Chondrocyte (in vitro differentiated cells): ENCODE data around the gene SIX5. TPM values are rescaled to one million over a fixed set of nuclear protein-coding genes. Genes with fewer than 3 reads are reported as not detected.

ENCODE experiments used
- DNase-seq: peaks from one replicate; pipeline ENCODE4 v3.0.0; 2021; ENCODE audit warnings: mixed read lengths, low spot score
- H3K27ac Mint-ChIP-seq: one replicate; pipeline ENCODE4 v1.8.0; 2021; ENCODE audit warnings: mild to moderate bottlenecking, moderate library complexity, mixed read lengths; ENCODE audit not compliant: unreplicated experiment
- H3K27me3 Mint-ChIP-seq: 2 replicates; pipeline ENCODE4 v1.8.0; 2021; ENCODE audit warnings: low read depth, mixed read lengths
- H3K36me3 Mint-ChIP-seq: 2 replicates; pipeline ENCODE4 v1.8.0; 2021; ENCODE audit warnings: low read depth, mixed read lengths
- H3K4me1 Mint-ChIP-seq: 2 replicates; pipeline ENCODE4 v1.8.0; 2021; ENCODE audit warnings: low read depth, mild to moderate bottlenecking, mixed read lengths
- H3K4me3 Mint-ChIP-seq: one replicate; pipeline ENCODE4 v1.8.0; 2021; ENCODE audit warnings: mild to moderate bottlenecking, moderate library complexity, mixed read lengths; ENCODE audit not compliant: unreplicated experiment
- H3K9me3 Mint-ChIP-seq: 2 replicates; pipeline ENCODE4 v1.8.0; 2021; ENCODE audit warnings: low read depth, mixed read lengths
- total RNA-seq: library from RNA; stranded (reverse); gene quantifications from 3 replicates; pipeline ENCODE4 v1.2.1, GENCODE V29; 2021
- TF ChIP-seq, protein P1 (sequence below): fragments of 200-600 bp; sonication (generic); IDR thresholded peaks from 2 replicates; pipeline ENCODE4 v1.5.0; 2021; ENCODE audit warnings: antibody characterized with exemption, mild to moderate bottlenecking, moderate library complexity

The SIX5 gene
- total RNA-seq, 1 donor from 2014 or later = 33.0 TPM

- H3K9me3 Mint-ChIP-seq = no peaks in the 10 kb centered on the region
- H3K27me3 Mint-ChIP-seq = no peaks in the 10 kb centered on the region
- H3K36me3 Mint-ChIP-seq = peaks cover 23% of the 10 kb centered on the region
- H3K4me1 Mint-ChIP-seq = peaks cover 35% of the 10 kb centered on the region
- no peak for DNase-seq
- H3K4me3 Mint-ChIP-seq = no peak overlapping the region
- TF ChIP-seq, protein P1, sequence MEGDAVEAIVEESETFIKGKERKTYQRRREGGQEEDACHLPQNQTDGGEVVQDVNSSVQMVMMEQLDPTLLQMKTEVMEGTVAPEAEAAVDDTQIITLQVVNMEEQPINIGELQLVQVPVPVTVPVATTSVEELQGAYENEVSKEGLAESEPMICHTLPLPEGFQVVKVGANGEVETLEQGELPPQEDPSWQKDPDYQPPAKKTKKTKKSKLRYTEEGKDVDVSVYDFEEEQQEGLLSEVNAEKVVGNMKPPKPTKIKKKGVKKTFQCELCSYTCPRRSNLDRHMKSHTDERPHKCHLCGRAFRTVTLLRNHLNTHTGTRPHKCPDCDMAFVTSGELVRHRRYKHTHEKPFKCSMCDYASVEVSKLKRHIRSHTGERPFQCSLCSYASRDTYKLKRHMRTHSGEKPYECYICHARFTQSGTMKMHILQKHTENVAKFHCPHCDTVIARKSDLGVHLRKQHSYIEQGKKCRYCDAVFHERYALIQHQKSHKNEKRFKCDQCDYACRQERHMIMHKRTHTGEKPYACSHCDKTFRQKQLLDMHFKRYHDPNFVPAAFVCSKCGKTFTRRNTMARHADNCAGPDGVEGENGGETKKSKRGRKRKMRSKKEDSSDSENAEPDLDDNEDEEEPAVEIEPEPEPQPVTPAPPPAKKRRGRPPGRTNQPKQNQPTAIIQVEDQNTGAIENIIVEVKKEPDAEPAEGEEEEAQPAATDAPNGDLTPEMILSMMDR = no peak
- peak overlapping the region; percentile 54 for H3K27ac Mint-ChIP-seq
Measured at GRCh38 chr19:45785097-45785496, 16.0 kb upstream of the SIX5 start.

DNA sequence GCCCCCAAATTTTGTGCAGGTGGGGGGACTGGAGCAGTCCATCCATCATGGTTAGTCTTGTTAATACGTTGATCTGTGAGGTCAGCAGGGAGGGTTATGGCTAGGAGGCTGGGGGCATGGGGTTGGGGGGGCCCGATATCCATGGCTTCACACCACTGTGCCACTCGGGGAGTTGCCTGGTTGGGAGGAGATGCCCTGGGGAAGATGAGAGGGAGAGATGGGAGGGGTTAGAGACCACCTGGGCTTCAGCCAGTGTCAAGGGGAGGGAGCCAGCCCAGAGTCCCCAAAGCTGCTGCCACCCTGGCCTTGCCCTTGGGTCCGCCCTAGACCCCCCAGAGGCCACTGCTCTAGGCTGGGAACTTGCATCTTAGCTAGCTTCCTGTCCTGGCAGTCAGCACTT is 15.0 kb upstream of the SIX5 start:
- Mint-ChIP-seq H3K4me3 (no peak overlapping the region), H3K27me3 (no peaks in the 10 kb centered on the region), H3K27ac (peak overlapping the region; percentile 97), H3K36me3 (peaks cover 22% of the 10 kb centered on the region), H3K4me1 (peaks cover 45% of the 10 kb centered on the region), H3K9me3 (no peaks in the 10 kb centered on the region)
- no peak for DNase-seq
- TF ChIP-seq, protein P1 = no peak

DNA sequence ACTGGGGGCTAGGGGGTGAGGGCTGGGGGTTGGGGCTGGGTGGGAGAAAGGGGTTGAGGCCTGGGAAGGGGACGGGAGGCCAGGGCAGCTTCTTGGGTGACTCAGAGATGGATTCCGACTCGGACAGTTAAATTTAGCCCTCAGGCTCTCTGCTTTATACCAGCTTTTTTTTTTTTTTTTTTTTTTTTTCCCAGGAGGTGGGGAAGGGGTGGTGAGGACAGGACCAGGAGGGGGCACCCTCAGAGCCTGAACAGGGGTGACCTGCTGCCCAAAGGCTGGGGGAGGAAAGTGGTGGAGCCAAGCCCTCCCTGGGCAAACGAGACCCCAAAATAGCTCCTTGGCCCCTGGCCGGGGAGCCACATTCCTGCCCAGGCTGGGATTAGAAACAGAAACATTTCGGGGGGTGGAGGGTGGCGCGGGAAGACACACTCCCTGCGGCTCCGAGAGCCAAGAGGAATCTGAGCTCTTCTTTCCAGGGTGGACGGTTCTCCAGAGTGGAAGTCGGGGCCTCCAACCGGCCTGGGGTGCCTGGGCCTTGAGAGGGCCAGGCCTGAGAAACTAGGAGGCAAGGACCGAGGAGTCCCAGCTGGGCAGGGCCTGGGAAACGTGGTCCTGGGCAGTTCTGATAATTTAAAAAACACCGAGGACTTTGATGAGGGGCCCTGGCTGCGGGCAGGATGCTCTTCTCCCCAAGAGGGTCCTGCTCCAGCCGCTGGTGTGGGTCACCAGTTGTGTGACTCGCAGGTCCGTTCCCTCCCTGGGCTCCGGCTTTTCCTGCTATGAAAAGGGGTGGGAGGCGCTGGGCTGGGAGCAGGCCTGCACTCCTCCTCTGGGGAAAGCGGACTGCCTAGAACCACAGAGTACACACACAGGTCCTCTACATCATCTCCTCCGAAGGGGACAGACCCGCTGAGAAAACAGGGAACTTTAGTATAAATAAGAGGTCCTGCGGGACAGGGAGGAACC is 14.1 kb upstream of the SIX5 start:
- TF ChIP-seq, protein P1 = peak; percentile 55
- no peak for DNase-seq
- Mint-ChIP-seq H3K36me3 (peaks cover 21% of the 10 kb centered on the region), H3K27me3 (no peaks in the 10 kb centered on the region), H3K4me3 (peak overlapping the region; percentile 88), H3K4me1 (peaks cover 47% of the 10 kb centered on the region), H3K9me3 (no peaks in the 10 kb centered on the region), H3K27ac (peak overlapping the region; percentile 97)

DNA sequence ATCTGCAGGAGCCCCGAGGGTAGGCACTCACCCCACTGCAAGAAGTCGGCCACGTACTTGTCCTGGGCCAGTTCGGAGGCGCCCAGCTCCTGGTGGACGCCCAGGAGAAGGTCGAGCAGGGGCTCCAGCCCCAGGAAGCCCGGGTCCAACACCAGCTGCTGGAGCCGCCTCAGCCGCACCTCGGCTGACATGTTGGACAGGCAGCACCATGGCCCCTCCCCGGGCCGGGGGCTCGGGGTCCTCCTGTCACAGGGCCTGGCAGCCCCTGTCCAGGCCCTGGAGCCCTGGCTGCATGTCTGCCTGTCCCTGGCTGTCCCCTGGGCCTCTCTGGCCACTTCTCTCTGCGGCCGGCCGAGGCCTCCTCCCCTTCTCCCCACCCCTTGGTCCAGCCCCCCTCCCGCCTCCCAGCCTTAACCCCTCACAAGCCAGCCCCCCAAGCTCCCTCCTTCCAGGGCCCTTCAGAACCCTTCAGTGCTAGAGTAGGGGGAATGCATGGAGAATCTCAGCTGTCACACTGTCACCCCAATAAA is 13.2 kb upstream of the SIX5 start, which contains the start of gene DMPK:
TSS of gene DMPK (minus strand) at position 329 of the 530 bp plus-strand sequence. CDS start at position 191, 138 bp downstream.
- peak within 1 kb of the TSS; percentile 97 for H3K27ac Mint-ChIP-seq
- H3K9me3 Mint-ChIP-seq = no peaks in the 10 kb centered on the region
- H3K36me3 Mint-ChIP-seq = peaks cover 21% of the 10 kb centered on the region
- no peak for DNase-seq
- peak within 1 kb of the TSS; percentile 88 for H3K4me3 Mint-ChIP-seq
- TF ChIP-seq, protein P1 = no peak
- peaks cover 47% of the 10 kb centered on the region for H3K4me1 Mint-ChIP-seq
- H3K27me3 Mint-ChIP-seq = no peaks in the 10 kb centered on the region
